Measurements from ENCODE around the gene MCF2L.

MCF2L gene

GRCh38 chr13:113145911-113146598 lies 177.0 kb downstream of the MCF2L start:
- Histone ChIP-seq H3K4me3 (ENCODE audit: low read depth, low read length) (no peak overlapping the region), H3K36me3 (replicated peaks) (no peaks in the 10 kb centered on the region), H3K27me3 (replicated peaks) (peaks cover 4% of the 10 kb centered on the region), H3K27ac (no peak overlapping the region)
- no peak for TF ChIP-seq CTCF (IDR thresholded peaks at IDR 0.05; ENCODE audit: low read depth, low read length, missing control alignments)
- DNase-seq = no peak
- in situ Hi-C loops (cut with HindIII; ENCODE audit: low pct_ligation_motif_present, low sequenced_read_pairs) = no loop called here

GRCh38 chr13:113146750-113147149 lies 177.7 kb downstream of the MCF2L start:
- no peaks in the 10 kb centered on the region for H3K36me3 ChIP-seq (replicated peaks)
- H3K27ac ChIP-seq = no peak overlapping the region
- in situ Hi-C loops (cut with HindIII; ENCODE audit: low pct_ligation_motif_present, low sequenced_read_pairs) = no loop called here
- DNase-seq = no peak
- peaks cover 4% of the 10 kb centered on the region for H3K27me3 ChIP-seq (replicated peaks)
- no peak for TF ChIP-seq CTCF (IDR thresholded peaks at IDR 0.05; ENCODE audit: low read depth, low read length, missing control alignments)
- no peak overlapping the region for H3K4me3 ChIP-seq (ENCODE audit: low read depth, low read length)

- Histone ChIP-seq H3K36me3 (replicated peaks) (no peaks in the 10 kb centered on the region), H3K27ac (no peak overlapping the region), H3K27me3 (replicated peaks) (peaks cover 4% of the 10 kb centered on the region), H3K4me3 (ENCODE audit: low read depth, low read length) (no peak overlapping the region)
- no peak for TF ChIP-seq CTCF (IDR thresholded peaks at IDR 0.05; ENCODE audit: low read depth, low read length, missing control alignments)
- in situ Hi-C loops (cut with HindIII; ENCODE audit: low pct_ligation_motif_present, low sequenced_read_pairs) = no loop called here
- DNase-seq = no peak
These were observed 178.2 kb downstream of the MCF2L start for GRCh38 chr13:113147206-113147605.

GRCh38 chr13:113148407-113148806 lies 179.4 kb downstream of the MCF2L start:
- DNase-seq = no peak
- H3K27ac ChIP-seq = no peak overlapping the region
- in situ Hi-C loops (cut with HindIII; ENCODE audit: low pct_ligation_motif_present, low sequenced_read_pairs) = no loop called here
- H3K36me3 ChIP-seq (replicated peaks) = no peaks in the 10 kb centered on the region
- no peak for TF ChIP-seq CTCF (IDR thresholded peaks at IDR 0.05; ENCODE audit: low read depth, low read length, missing control alignments)
- H3K4me3 ChIP-seq (ENCODE audit: low read depth, low read length) = no peak overlapping the region
- peaks cover 4% of the 10 kb centered on the region for H3K27me3 ChIP-seq (replicated peaks)

- peaks cover 2% of the 10 kb centered on the region for H3K27me3 ChIP-seq (replicated peaks)
- in situ Hi-C loops (cut with HindIII; ENCODE audit: low pct_ligation_motif_present, low sequenced_read_pairs) = no loop called here
- no peaks in the 10 kb centered on the region for H3K36me3 ChIP-seq (replicated peaks)
- H3K4me3 ChIP-seq (ENCODE audit: low read depth, low read length) = no peak overlapping the region
- DNase-seq = no peak
- no peak overlapping the region for H3K27ac ChIP-seq
- no peak for TF ChIP-seq CTCF (IDR thresholded peaks at IDR 0.05; ENCODE audit: low read depth, low read length, missing control alignments)
These were observed 180.0 kb downstream of the MCF2L start for GRCh38 chr13:113148940-113149503.

Data from brain microvascular endothelial cell (primary cell).